Keratinocyte (primary cell): ENCODE results near the gene ZBED4. TPM values are rescaled to one million over a fixed set of nuclear protein-coding genes. Genes with fewer than 3 reads are reported as not detected.

Experiments used
- DNase-seq: peaks from one replicate; pipeline ENCODE4 v3.0.0-alpha.2; 2011; ENCODE audit warnings: low read depth, missing footprints, low spot score
- FAIRE-seq: peaks from 2 replicates; lab custom pipeline; 2011; peaks lifted over from hg19 to GRCh38; lab: Jason Lieb, UNC
- H2AFZ ChIP-seq: 2 replicates; pipeline ENCODE4 v1.6.0; 2012; ENCODE audit warnings: low read length, control low read depth, inconsistent platforms; ENCODE audit not compliant: control insufficient read depth
- H3K27ac ChIP-seq: 2 replicates; pipeline ENCODE4 v1.5.1; 2011; ENCODE audit warnings: low read length; ENCODE audit not compliant: control insufficient read depth, insufficient read depth
- H3K27me3 ChIP-seq: 3 replicates; pipeline ENCODE4 v1.6.0; 2011; ENCODE audit warnings: low read length; ENCODE audit not compliant: control insufficient read depth, insufficient read depth; ENCODE audit errors: extremely low read depth
- H3K36me3 ChIP-seq, 2 experiments: 2 replicates in 1 of 2; 3 replicates in 1 of 2; pipeline ENCODE4 v1.5.1; 2011; ENCODE audit warnings: low read length in 2 of 2, mild to moderate bottlenecking in 1 of 2; ENCODE audit not compliant: control insufficient read depth in 2 of 2, insufficient read depth in 2 of 2; ENCODE audit errors: extremely low read depth in 1 of 2
- H3K4me1 ChIP-seq: 3 replicates; pipeline ENCODE4 v1.5.1; 2011; ENCODE audit warnings: low read length; ENCODE audit not compliant: control insufficient read depth, insufficient read depth; ENCODE audit errors: extremely low read depth
- H3K4me2 ChIP-seq: 3 replicates; pipeline ENCODE4 v1.6.0; 2011; ENCODE audit warnings: low read depth, low read length; ENCODE audit not compliant: control insufficient read depth, insufficient read depth; ENCODE audit errors: extremely low read depth
- H3K4me3 ChIP-seq, 3 experiments: fragments of 200-600 bp in 1 of 3; sonication (generic) in 1 of 3; 2 replicates in 2 of 3; 3 replicates in 1 of 3; pipeline ENCODE4 v1.5.1; 2011 to 2016; ENCODE audit warnings: low read length in 3 of 3, mild to moderate bottlenecking in 3 of 3, control low read depth in 2 of 3, inconsistent platforms in 1 of 3, low read depth in 1 of 3, mixed read lengths in 1 of 3, mixed run types in 1 of 3, moderate library complexity in 1 of 3; ENCODE audit not compliant: control insufficient read depth in 2 of 3, insufficient read depth in 2 of 3; ENCODE audit errors: extremely low read depth in 1 of 3
- H3K79me2 ChIP-seq: 2 replicates; pipeline ENCODE4 v1.6.0; 2012; ENCODE audit warnings: low read length; ENCODE audit not compliant: control insufficient read depth, insufficient read depth
- H3K9ac ChIP-seq: 3 replicates; pipeline ENCODE4 v1.6.0; 2011; ENCODE audit warnings: low read length; ENCODE audit not compliant: control insufficient read depth, insufficient read depth; ENCODE audit errors: extremely low read depth
- H3K9me1 ChIP-seq: 3 replicates; pipeline ENCODE4 v1.6.0; 2011; ENCODE audit warnings: low read length; ENCODE audit not compliant: control insufficient read depth, insufficient read depth; ENCODE audit errors: extremely low read depth
- H3K9me3 ChIP-seq: 2 replicates; pipeline ENCODE4 v1.5.1; 2012; ENCODE audit warnings: low read depth, low read length; ENCODE audit not compliant: control insufficient read depth
- H4K20me1 ChIP-seq: 3 replicates; pipeline ENCODE4 v1.6.0; 2011; ENCODE audit warnings: low read length; ENCODE audit not compliant: control insufficient read depth, insufficient read depth; ENCODE audit errors: extremely low read depth
- CTCF ChIP-seq, 3 experiments: IDR thresholded peaks in 1 of 3; conservative IDR thresholded peaks in 1 of 3; optimal IDR thresholded peaks in 1 of 3; 2 replicates in 2 of 3; 3 replicates in 1 of 3; pipeline versions ENCODE3 to v1.5.1; 2011; ENCODE audit warnings: low read length in 3 of 3, mild to moderate bottlenecking in 3 of 3, moderate library complexity in 2 of 3, control low read depth in 1 of 3, inconsistent platforms in 1 of 3; ENCODE audit not compliant: insufficient read depth in 2 of 3; ENCODE audit errors: extremely low read depth in 1 of 3
- EZH2 ChIP-seq: IDR thresholded peaks from one replicate; pipeline ENCODE4 v1.6.1; 2012; ENCODE audit warnings: inconsistent platforms, mild to moderate bottlenecking, low read length, moderate library complexity
- dilution Hi-C: fragments of 300-500 bp; cut with MboI; formaldehyde crosslinking; loops from one replicate; pipeline ENCODE4 v1.7.0; 2020; ENCODE audit warnings: low sequenced_read_pairs; ENCODE audit not compliant: extremely low pct_ligation_motif_present
- polyA plus RNA-seq, 5 experiments: library from polyadenylated mRNA; depleted of rRNA in 3 of 5; stranded (reverse) in 3 of 5; stranded (forward) in 1 of 5; unstranded in 1 of 5; fragments of >200 nt; gene quantifications; 1 replicate in 1 of 5; 2 replicates in 3 of 5; 3 replicates in 1 of 5; pipeline versions ENCODE4 v1.2.1 to v1.2.3, GENCODE V29; 2011 to 2012; ENCODE audit warnings: missing spikeins in 2 of 5, low read depth in 1 of 5, low replicate concordance in 1 of 5

ZBED4 gene
- polyA plus RNA-seq, 1 donor (not counting 4 experiments of a cell fraction or from before 2014, with no cell fraction given): 7.1 TPM

GRCh38 chr22:49823289-49824045, 30.2 kb upstream of the ZBED4 start:
- H2AFZ ChIP-seq: no peak overlapping the region
- no peaks in the 10 kb centered on the region for H3K9me3 ChIP-seq
- H3K36me3 ChIP-seq: peaks cover 28 to 35% of the 10 kb centered on the region in 2 experiments
- FAIRE-seq (no peak), DNase-seq (no peak)
- H3K4me2 ChIP-seq: no peak overlapping the region
- H3K27ac ChIP-seq: no peak overlapping the region
- no peak overlapping the region for H3K9ac ChIP-seq
- dilution Hi-C loops: no loop called here
- no peaks in the 10 kb centered on the region for H3K27me3 ChIP-seq
- H4K20me1 ChIP-seq: peaks cover 47% of the 10 kb centered on the region
- H3K4me3 ChIP-seq: no peak overlapping the region
- peaks cover 6% of the 10 kb centered on the region for H3K9me1 ChIP-seq
- TF ChIP-seq EZH2 (no peak), CTCF (optimal IDR thresholded peaks at IDR 0.05 in 1 of 3, IDR thresholded peaks at IDR 0.05 in 1 of 3, conservative IDR thresholded peaks at IDR 0.05 in 1 of 3; ENCODE audit: extremely low read depth in 1 of 3, insufficient read depth in 2 of 3, low read length in 3 of 3) (no peak)
- H3K79me2 ChIP-seq: peaks cover 85% of the 10 kb centered on the region
- H3K4me1 ChIP-seq: peaks cover 19% of the 10 kb centered on the region

GRCh38 chr22:49824185-49824925, 29.3 kb upstream of the ZBED4 start:
- Histone ChIP-seq H3K79me2 (peaks cover 76% of the 10 kb centered on the region), H3K27ac (no peak overlapping the region), H3K9me1 (peaks cover 6% of the 10 kb centered on the region), H3K9me3 (no peaks in the 10 kb centered on the region), H2AFZ (no peak overlapping the region), H4K20me1 (peaks cover 46% of the 10 kb centered on the region), H3K36me3 (peaks cover 25 to 35% of the 10 kb centered on the region in 2 experiments), H3K9ac (no peak overlapping the region), H3K27me3 (no peaks in the 10 kb centered on the region), H3K4me2 (no peak overlapping the region), H3K4me1 (peaks cover 19% of the 10 kb centered on the region), H3K4me3 (no peak overlapping the region)
- dilution Hi-C loops: no loop called here
- TF ChIP-seq CTCF (optimal IDR thresholded peaks at IDR 0.05 in 1 of 3, IDR thresholded peaks at IDR 0.05 in 1 of 3, conservative IDR thresholded peaks at IDR 0.05 in 1 of 3; ENCODE audit: extremely low read depth in 1 of 3, insufficient read depth in 2 of 3, low read length in 3 of 3) (no peak), EZH2 (no peak)
- FAIRE-seq (no peak), DNase-seq (no peak)
